Liver (tissue), 3 donors: ENCODE data around the gene MAPK9.

Source experiments
- RAD21 ChIP-seq, 2 donors: IDR thresholded peaks; 2 replicates each; pipeline ENCODE4 v1.6.1; 2016; ENCODE audit warnings: antibody characterized with exemption in 2 of 2, mild to moderate bottlenecking in 2 of 2
- TAF1 ChIP-seq: conservative IDR thresholded peaks from 2 replicates; pipeline ENCODE4 v1.6.1; 2016; ENCODE audit warnings: antibody characterized with exemption, mild to moderate bottlenecking
- YY1 ChIP-seq: IDR thresholded peaks from 2 replicates; pipeline ENCODE4 v1.6.1; 2016; ENCODE audit warnings: antibody characterized with exemption, mild to moderate bottlenecking
- TF ChIP-seq, protein P1 (sequence below): fragments of 150-350 bp; IDR thresholded peaks from 2 replicates; pipeline ENCODE4 v1.5.1; 2017; ENCODE audit warnings: improper control_type of control experiment, low read depth, low read length; ENCODE audit not compliant: missing input control
- TF ChIP-seq, protein P2 (sequence below): IDR thresholded peaks from 2 replicates; pipeline ENCODE4 v1.6.1; 2016; ENCODE audit warnings: antibody characterized with exemption
- donor health status: healthy.
- donor health status: healthy.

DNA sequence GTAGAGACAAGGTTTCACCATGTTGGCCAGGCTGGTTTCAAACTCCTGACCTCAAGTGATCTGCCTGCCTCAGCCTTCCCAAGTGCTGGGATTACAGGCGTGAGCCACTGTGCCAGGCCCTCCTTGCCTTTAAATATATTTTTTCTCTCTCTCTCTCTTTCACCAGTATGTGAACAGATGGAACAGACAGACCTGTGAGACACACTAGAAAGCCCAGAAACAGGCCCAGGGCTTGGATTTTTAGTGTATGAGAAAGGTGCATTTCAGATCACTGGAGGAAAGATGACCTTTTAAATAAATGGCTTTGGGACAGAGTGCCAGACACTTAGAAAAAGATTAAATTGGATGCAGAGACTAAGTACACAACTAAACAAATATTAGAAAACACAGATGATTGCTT, 86.0 kb downstream of the MAPK9 start:
- TF ChIP-seq, protein P1, sequence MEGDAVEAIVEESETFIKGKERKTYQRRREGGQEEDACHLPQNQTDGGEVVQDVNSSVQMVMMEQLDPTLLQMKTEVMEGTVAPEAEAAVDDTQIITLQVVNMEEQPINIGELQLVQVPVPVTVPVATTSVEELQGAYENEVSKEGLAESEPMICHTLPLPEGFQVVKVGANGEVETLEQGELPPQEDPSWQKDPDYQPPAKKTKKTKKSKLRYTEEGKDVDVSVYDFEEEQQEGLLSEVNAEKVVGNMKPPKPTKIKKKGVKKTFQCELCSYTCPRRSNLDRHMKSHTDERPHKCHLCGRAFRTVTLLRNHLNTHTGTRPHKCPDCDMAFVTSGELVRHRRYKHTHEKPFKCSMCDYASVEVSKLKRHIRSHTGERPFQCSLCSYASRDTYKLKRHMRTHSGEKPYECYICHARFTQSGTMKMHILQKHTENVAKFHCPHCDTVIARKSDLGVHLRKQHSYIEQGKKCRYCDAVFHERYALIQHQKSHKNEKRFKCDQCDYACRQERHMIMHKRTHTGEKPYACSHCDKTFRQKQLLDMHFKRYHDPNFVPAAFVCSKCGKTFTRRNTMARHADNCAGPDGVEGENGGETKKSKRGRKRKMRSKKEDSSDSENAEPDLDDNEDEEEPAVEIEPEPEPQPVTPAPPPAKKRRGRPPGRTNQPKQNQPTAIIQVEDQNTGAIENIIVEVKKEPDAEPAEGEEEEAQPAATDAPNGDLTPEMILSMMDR: no peak
- TF ChIP-seq RAD21 (IDR thresholded peaks at IDR 0.05): no peak
- TF ChIP-seq, protein P2, sequence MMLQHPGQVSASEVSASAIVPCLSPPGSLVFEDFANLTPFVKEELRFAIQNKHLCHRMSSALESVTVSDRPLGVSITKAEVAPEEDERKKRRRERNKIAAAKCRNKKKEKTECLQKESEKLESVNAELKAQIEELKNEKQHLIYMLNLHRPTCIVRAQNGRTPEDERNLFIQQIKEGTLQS: no peak
- no peak for TF ChIP-seq TAF1
- TF ChIP-seq YY1: no peak
